AG04450 (cell line): Measurements from ENCODE around the gene LMNB1. TPM values are rescaled to one million over a fixed set of nuclear protein-coding genes. Genes with fewer than 3 reads are reported as not detected.

Experiments used
- CTCF ChIA-PET: fragments of 300-600, 350-600 bp; formaldehyde crosslinking; extraction: SDS; loops from one replicate; lab custom pipeline; 2022; ENCODE audit warnings: antibody characterized with exemption, inconsistent platforms; lab: Charles Lee
- POLR2A ChIA-PET: fragments of 350-600 bp; formaldehyde crosslinking; extraction: SDS; loops from one replicate; lab custom pipeline; 2021; ENCODE audit warnings: antibody characterized with exemption, inconsistent platforms; lab: Yijun Ruan, JAX
- DNase-seq: peaks from one replicate; pipeline ENCODE4 v3.0.0-alpha.2; 2011; ENCODE audit warnings: low read depth, low spot score
- H3K27ac ChIP-seq: one replicate; pipeline ENCODE4 v1.5.1; 2012; ENCODE audit warnings: low read depth, low read length, control low read depth
- H3K27me3 ChIP-seq: one replicate; pipeline ENCODE4 v1.6.0; 2012; ENCODE audit warnings: low read length; ENCODE audit not compliant: control insufficient read depth, insufficient read depth
- H3K4me3 ChIP-seq: 2 replicates; pipeline ENCODE4 v1.5.1; 2011; ENCODE audit warnings: mild to moderate bottlenecking, low read depth, low read length, control low read depth
- H3K9me3 ChIP-seq: 2 replicates; pipeline ENCODE4 v1.5.1; 2012; ENCODE audit warnings: low read length; ENCODE audit not compliant: control insufficient read depth, insufficient read depth
- CTCF ChIP-seq: IDR thresholded peaks from 2 replicates; pipeline ENCODE4 v1.5.1; 2011; ENCODE audit warnings: low read depth, low read length, control low read depth, inconsistent platforms
- polyA plus RNA-seq: library from polyadenylated mRNA; depleted of rRNA; stranded (reverse); fragments of >200 nt; gene quantifications from 2 replicates; pipeline ENCODE4 v1.2.3, GENCODE V29; 2011

Gene LMNB1
- polyA plus RNA-seq, 1 experiment: 17.2 TPM

GRCh38 chr5:126808521-126808988, 31.6 kb downstream of the LMNB1 start:
- POLR2A ChIA-PET: no interaction called here
- no peak overlapping the region for H3K4me3 ChIP-seq
- no peaks in the 10 kb centered on the region for H3K9me3 ChIP-seq
- CTCF ChIA-PET: interaction anchor here (0.6 to 4.8 kb wide), 21 partner anchors 7 to 508 kb away, joined by 3 to 47 read pairs (median 3); no protein-coding TSS in a partner anchor
- no peak for DNase-seq
- peak; percentile 60 for TF ChIP-seq CTCF
- no peaks in the 10 kb centered on the region for H3K27me3 ChIP-seq
- H3K27ac ChIP-seq: no peak overlapping the region

- CTCF ChIA-PET: interaction anchor here (0.6 to 4.8 kb wide), 14 partner anchors 9 to 447 kb away, joined by 3 to 47 read pairs (median 5); no protein-coding TSS in a partner anchor
- TF ChIP-seq CTCF: no peak
- H3K4me3 ChIP-seq: no peak overlapping the region
- POLR2A ChIA-PET: no interaction called here
- no peaks in the 10 kb centered on the region for H3K27me3 ChIP-seq
- H3K9me3 ChIP-seq: no peaks in the 10 kb centered on the region
- no peak for DNase-seq
- no peak overlapping the region for H3K27ac ChIP-seq
Observed at GRCh38 chr5:126809916-126810315, 33.0 kb downstream of the LMNB1 start.

GRCh38 chr5:126810596-126811380, 33.9 kb downstream of the LMNB1 start:
- POLR2A ChIA-PET: no interaction called here
- H3K27me3 ChIP-seq: no peaks in the 10 kb centered on the region
- H3K4me3 ChIP-seq: no peak overlapping the region
- H3K27ac ChIP-seq: no peak overlapping the region
- no peak for DNase-seq
- no peak for TF ChIP-seq CTCF
- CTCF ChIA-PET: interaction anchor here (0.5 to 4.8 kb wide), 9 partner anchors 10 to 156 kb away, joined by 3 to 47 read pairs (median 10); no protein-coding TSS in a partner anchor
- no peaks in the 10 kb centered on the region for H3K9me3 ChIP-seq

GRCh38 chr5:126811515-126812198, 34.7 kb downstream of the LMNB1 start:
- TF ChIP-seq CTCF: no peak
- no peak for DNase-seq
- no peaks in the 10 kb centered on the region for H3K27me3 ChIP-seq
- POLR2A ChIA-PET: interaction anchor here (0.6 kb wide), 1 partner anchor 106 kb away, joined by 3 read pairs; no protein-coding TSS in a partner anchor
- no peaks in the 10 kb centered on the region for H3K9me3 ChIP-seq
- CTCF ChIA-PET: interaction anchor here (0.5 to 4.8 kb wide), 7 partner anchors 10 to 209 kb away, joined by 3 to 47 read pairs (median 8); no protein-coding TSS in a partner anchor
- H3K27ac ChIP-seq: no peak overlapping the region
- no peak overlapping the region for H3K4me3 ChIP-seq
